Caco-2 (cell line): ENCODE data around the gene NPIPA3. TPM values are rescaled to one million over a fixed set of nuclear protein-coding genes. Genes with fewer than 3 reads are reported as not detected.
"Not testable (repeated sequence)": the region's sequence is repeated elsewhere in the genome, so short reads cannot be mapped to it uniquely, and the experiment has no call there.

Experiments used
- BruUV-seq: library from RNA; stranded (reverse); fragments of 400-500 nt; replicated peaks from 2 replicates; lab custom pipeline; 2021; lab: Mats Ljungman, UMichigan
- CTCF ChIA-PET: fragments of 300-600 bp; sonication (Branson Sonifier 250); formaldehyde crosslinking; loops from one replicate; lab custom pipeline; 2022; ENCODE audit warnings: antibody characterized with exemption; lab: Charles Lee
- POLR2A ChIA-PET: fragments of 300-600 bp; sonication (Branson Sonifier 250); formaldehyde crosslinking; loops from one replicate; lab custom pipeline; 2022; ENCODE audit warnings: antibody characterized with exemption; lab: Charles Lee
- DNase-seq, 2 experiments: peaks; one replicate each; pipeline versions ENCODE4 v3.0.0 to v3.0.0-alpha.2; 2020 to 2022
- H3K27me3 ChIP-seq: replicated peaks from 2 replicates; pipeline ENCODE4 v1.6.0; 2011; ENCODE audit warnings: low read length; ENCODE audit not compliant: control insufficient read depth, insufficient read depth
- H3K36me3 ChIP-seq: 2 replicates; pipeline ENCODE4 v1.5.1; 2011; ENCODE audit warnings: low read length; ENCODE audit not compliant: control insufficient read depth, insufficient read depth
- H3K4me1 ChIP-seq: fragments of 250-450 bp; sonication (Bioruptor Pico); 2 replicates; pipeline ENCODE4 v1.5.1; 2020; ENCODE audit warnings: mild to moderate bottlenecking
- H3K4me3 ChIP-seq: 2 replicates; pipeline ENCODE4 v1.5.1; 2011; ENCODE audit warnings: low read depth, mild to moderate bottlenecking, control low read depth, low read length
- H3K9me3 ChIP-seq: fragments of 250-450 bp; sonication (Bioruptor Pico); 2 replicates; pipeline ENCODE4 v1.5.1; 2020; ENCODE audit warnings: mild to moderate bottlenecking, moderate library complexity
- H3K27ac Mint-ChIP-seq: one replicate; pipeline ENCODE4 v1.8.0; 2022; ENCODE audit warnings: mixed read lengths; ENCODE audit not compliant: unreplicated experiment
- H3K27me3 Mint-ChIP-seq: one replicate; pipeline ENCODE4 v1.8.0; 2022; ENCODE audit warnings: mixed read lengths; ENCODE audit not compliant: insufficient read depth, unreplicated experiment
- H3K36me3 Mint-ChIP-seq: one replicate; pipeline ENCODE4 v1.8.0; 2022; ENCODE audit warnings: mild to moderate bottlenecking, mixed read lengths; ENCODE audit not compliant: insufficient read depth, unreplicated experiment
- H3K4me1 Mint-ChIP-seq: one replicate; pipeline ENCODE4 v1.8.0; 2022; ENCODE audit warnings: low read depth, mixed read lengths; ENCODE audit not compliant: unreplicated experiment
- H3K4me3 Mint-ChIP-seq: one replicate; pipeline ENCODE4 v1.8.0; 2022; ENCODE audit warnings: mild to moderate bottlenecking, moderate library complexity, mixed read lengths; ENCODE audit not compliant: unreplicated experiment
- H3K9me3 Mint-ChIP-seq: one replicate; pipeline ENCODE4 v1.8.0; 2022; ENCODE audit warnings: mixed read lengths; ENCODE audit not compliant: unreplicated experiment
- intact Hi-C: fragments of 100-400 bp; cut with micrococcal nuclease; formaldehyde crosslinking; loops from one replicate; pipeline ENCODE4 v1.10.0; 2022; ENCODE audit not compliant: unreplicated experiment
- total RNA-seq: library from RNA; stranded (reverse); gene quantifications from 2 replicates; pipeline ENCODE4 v1.2.3, GENCODE V29; 2022
- TF ChIP-seq, protein P1 (sequence below), 2 experiments: fragments of 200-600 bp in 1 of 2; IDR thresholded peaks; 1 replicate in 1 of 2; 2 replicates in 1 of 2; pipeline versions ENCODE4 v1.5.1 to v1.8.0; 2011 to 2022; ENCODE audit warnings: antibody characterized with exemption in 1 of 2, control low read depth in 1 of 2, inconsistent platforms in 1 of 2, low read depth in 1 of 2, low read length in 1 of 2, mild to moderate bottlenecking in 1 of 2, moderate library complexity in 1 of 2; ENCODE audit not compliant: insufficient read depth in 1 of 2, severe bottlenecking in 1 of 2, unreplicated experiment in 1 of 2

NPIPA3 gene
- total RNA-seq, 1 experiment from 2014 or later = 1.8 TPM

DNA sequence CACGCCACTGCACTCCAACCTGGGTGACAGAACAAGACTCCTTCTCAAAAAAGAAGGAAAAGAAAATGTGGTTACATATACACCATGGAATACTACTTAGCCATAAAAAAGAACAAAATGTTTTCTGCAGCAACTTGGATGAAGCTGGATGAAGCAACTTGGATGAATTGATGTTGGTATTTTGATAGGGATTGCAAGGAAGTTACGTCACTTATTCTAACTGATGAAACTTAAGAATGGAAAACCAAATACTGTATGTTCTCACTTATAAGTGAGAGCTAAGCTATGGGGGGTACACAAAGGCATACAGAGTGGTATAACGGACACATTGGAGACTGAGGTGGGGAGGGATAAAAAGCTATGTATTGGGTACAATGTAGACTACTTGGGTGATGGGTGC is 26.6 kb upstream of the NPIPA3 start:
- no peak overlapping the region for H3K4me3 Mint-ChIP-seq
- no TSS peak for BruUV-seq
- no peaks in the 10 kb centered on the region for H3K4me1 Mint-ChIP-seq
- TF ChIP-seq, protein P1, sequence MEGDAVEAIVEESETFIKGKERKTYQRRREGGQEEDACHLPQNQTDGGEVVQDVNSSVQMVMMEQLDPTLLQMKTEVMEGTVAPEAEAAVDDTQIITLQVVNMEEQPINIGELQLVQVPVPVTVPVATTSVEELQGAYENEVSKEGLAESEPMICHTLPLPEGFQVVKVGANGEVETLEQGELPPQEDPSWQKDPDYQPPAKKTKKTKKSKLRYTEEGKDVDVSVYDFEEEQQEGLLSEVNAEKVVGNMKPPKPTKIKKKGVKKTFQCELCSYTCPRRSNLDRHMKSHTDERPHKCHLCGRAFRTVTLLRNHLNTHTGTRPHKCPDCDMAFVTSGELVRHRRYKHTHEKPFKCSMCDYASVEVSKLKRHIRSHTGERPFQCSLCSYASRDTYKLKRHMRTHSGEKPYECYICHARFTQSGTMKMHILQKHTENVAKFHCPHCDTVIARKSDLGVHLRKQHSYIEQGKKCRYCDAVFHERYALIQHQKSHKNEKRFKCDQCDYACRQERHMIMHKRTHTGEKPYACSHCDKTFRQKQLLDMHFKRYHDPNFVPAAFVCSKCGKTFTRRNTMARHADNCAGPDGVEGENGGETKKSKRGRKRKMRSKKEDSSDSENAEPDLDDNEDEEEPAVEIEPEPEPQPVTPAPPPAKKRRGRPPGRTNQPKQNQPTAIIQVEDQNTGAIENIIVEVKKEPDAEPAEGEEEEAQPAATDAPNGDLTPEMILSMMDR (IDR thresholded peaks at IDR 0.05; ENCODE audit: insufficient read depth in 1 of 2, low read depth in 1 of 2, low read length in 1 of 2, severe bottlenecking in 1 of 2, unreplicated experiment in 1 of 2) = no peak
- Histone ChIP-seq H3K4me3 (no peak overlapping the region), H3K9me3 (no peaks in the 10 kb centered on the region), H3K36me3 (no peaks in the 10 kb centered on the region), H3K27me3 (no peaks in the 10 kb centered on the region), H3K4me1 (no peaks in the 10 kb centered on the region)
- H3K36me3 Mint-ChIP-seq = no peaks in the 10 kb centered on the region
- POLR2A ChIA-PET = no interaction called here
- intact Hi-C loops = no loop called here
- no peak overlapping the region for H3K27ac Mint-ChIP-seq
- H3K9me3 Mint-ChIP-seq = no peaks in the 10 kb centered on the region
- H3K27me3 Mint-ChIP-seq = no peaks in the 10 kb centered on the region
- CTCF ChIA-PET = no interaction called here
- DNase-seq = no peak

DNA sequence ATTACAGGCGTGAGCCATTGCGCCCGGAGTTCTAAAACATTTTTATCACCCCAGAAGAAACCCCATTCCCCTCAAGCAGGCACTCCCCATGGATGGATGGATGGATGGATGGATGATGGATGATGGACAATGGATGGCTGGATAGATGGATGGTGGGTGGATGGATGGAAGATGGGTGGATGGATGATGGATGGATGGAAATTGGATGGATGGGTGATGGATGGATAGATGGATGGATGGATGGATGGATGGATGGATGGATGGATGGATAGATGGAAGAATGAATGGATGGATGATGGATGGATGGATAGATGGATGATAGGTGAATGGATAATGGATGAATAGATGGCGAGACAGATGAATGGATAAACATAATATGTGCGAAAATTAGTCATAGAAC is 25.6 kb upstream of the NPIPA3 start:
- CTCF ChIA-PET = no interaction called here

DNA sequence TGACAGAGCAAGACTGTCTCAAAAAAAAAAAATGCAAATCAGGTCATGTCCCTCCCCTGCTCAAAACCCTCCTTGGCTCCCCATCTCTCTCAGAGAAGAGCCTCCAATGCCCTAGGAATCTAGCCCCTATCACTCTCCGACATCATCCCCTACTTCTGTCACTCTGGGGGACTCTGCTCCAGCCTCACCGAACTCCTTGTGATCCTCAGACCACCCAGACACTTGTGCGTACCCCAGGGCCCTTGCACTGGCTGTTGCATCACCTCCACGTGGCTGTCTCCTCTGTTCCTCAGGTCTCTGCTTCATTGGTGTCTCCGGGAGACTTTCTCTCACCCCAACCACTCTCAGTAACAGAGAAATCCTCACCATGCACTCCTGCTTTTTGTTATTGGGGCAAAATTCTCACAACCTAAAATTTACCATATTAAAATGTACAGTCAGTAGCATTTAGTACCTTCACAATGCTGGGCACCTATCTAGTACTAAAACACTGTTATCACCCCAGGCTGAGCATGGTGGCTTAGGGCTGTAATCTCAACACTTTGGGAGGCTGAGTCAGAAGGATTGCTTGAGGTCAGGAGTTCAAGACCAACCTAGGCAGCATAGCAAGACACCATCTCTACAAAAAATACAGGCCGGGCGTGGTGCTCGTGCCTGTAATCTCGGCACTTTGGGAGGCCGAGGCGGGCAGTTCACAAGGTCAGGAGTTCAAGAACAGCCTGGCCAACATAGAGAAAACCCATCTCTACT is 24.3 kb upstream of the NPIPA3 start:
- ChIA-PET CTCF (no interaction called here), POLR2A (no interaction called here)
- H3K27ac Mint-ChIP-seq = no peak overlapping the region
- DNase-seq = no peak
- Histone ChIP-seq H3K4me3 (no peak overlapping the region), H3K9me3 (no peaks in the 10 kb centered on the region), H3K27me3 (no peaks in the 10 kb centered on the region), H3K36me3 (no peaks in the 10 kb centered on the region), H3K4me1 (no peaks in the 10 kb centered on the region)
- no peaks in the 10 kb centered on the region for H3K27me3 Mint-ChIP-seq
- intact Hi-C loops = no loop called here
- no peaks in the 10 kb centered on the region for H3K4me1 Mint-ChIP-seq
- BruUV-seq = no TSS peak
- TF ChIP-seq, protein P1 (IDR thresholded peaks at IDR 0.05; ENCODE audit: insufficient read depth in 1 of 2, low read depth in 1 of 2, low read length in 1 of 2, severe bottlenecking in 1 of 2, unreplicated experiment in 1 of 2) = no peak
- H3K4me3 Mint-ChIP-seq = no peak overlapping the region
- H3K9me3 Mint-ChIP-seq = no peaks in the 10 kb centered on the region
- H3K36me3 Mint-ChIP-seq = no peaks in the 10 kb centered on the region

More for the DNA sequence above, 25.6 kb upstream of the NPIPA3 start:
- intact Hi-C loops = no loop called here
- no peaks in the 10 kb centered on the region for H3K27me3 ChIP-seq
- Mint-ChIP-seq H3K27ac (no peak overlapping the region), H3K4me3 (no peak overlapping the region), H3K4me1 (no peaks in the 10 kb centered on the region), H3K36me3 (no peaks in the 10 kb centered on the region), H3K9me3 (no peaks in the 10 kb centered on the region), H3K27me3 (no peaks in the 10 kb centered on the region)
- H3K9me3 ChIP-seq = no peaks in the 10 kb centered on the region
- H3K36me3 ChIP-seq = no peaks in the 10 kb centered on the region
- TF ChIP-seq, protein P1 (IDR thresholded peaks at IDR 0.05; ENCODE audit: insufficient read depth in 1 of 2, low read depth in 1 of 2, low read length in 1 of 2, severe bottlenecking in 1 of 2, unreplicated experiment in 1 of 2) = no peak
- DNase-seq = no peak
- POLR2A ChIA-PET = no interaction called here
- BruUV-seq = no TSS peak
- H3K4me3 ChIP-seq = no peak overlapping the region
- no peaks in the 10 kb centered on the region for H3K4me1 ChIP-seq

DNA sequence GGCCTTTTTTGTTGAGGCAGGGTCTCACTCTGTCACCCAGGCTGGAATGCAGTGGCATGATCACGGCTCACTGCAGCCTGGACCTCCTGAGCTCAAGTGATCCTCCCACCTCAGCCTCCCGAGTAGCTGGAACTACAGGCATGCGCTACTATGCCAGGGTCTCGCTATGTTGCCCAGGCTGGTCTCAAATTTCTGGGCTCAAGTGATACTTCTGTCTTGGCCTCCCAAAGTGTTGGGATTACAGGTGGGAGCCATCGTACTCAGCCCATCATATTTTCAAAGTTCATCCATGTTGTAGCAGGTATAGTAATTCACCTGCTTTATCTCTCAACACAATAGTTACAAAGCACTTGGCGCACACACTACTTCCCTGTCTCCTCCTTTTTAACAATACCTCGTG is 22.8 kb upstream of the NPIPA3 start:
- CTCF ChIA-PET, H3K36me3 Mint-ChIP-seq: not testable (repeated sequence)

More for the DNA sequence above, 22.8 kb upstream of the NPIPA3 start:
- BruUV-seq, H3K9me3 Mint-ChIP-seq, H3K4me1 Mint-ChIP-seq, H3K27me3 Mint-ChIP-seq, H3K9me3 ChIP-seq, H3K4me1 ChIP-seq, DNase-seq, POLR2A ChIA-PET, H3K4me3 ChIP-seq, H3K36me3 ChIP-seq, H3K4me3 Mint-ChIP-seq, intact Hi-C loops, H3K27me3 ChIP-seq, H3K27ac Mint-ChIP-seq: not testable (repeated sequence)
